H9 (cell line): ENCODE results near the gene ASCC1. TPM values are rescaled to one million over a fixed set of nuclear protein-coding genes. Genes with fewer than 3 reads are reported as not detected.

Source experiments
- DNase-seq: peaks from one replicate; pipeline ENCODE4 v3.0.0-alpha.2; 2017
- H2AFZ ChIP-seq: one replicate; pipeline ENCODE4 v1.6.1; 2013; ENCODE audit warnings: mild to moderate bottlenecking, low read length, control low read depth, moderate library complexity
- H2AK5ac ChIP-seq: 2 replicates; pipeline ENCODE4 v1.6.1; 2013; ENCODE audit warnings: low read length, control low read depth, mixed read lengths; ENCODE audit not compliant: insufficient read length
- H2BK120ac ChIP-seq: one replicate; pipeline ENCODE4 v1.6.1; 2013; ENCODE audit warnings: low read depth, mild to moderate bottlenecking, low read length, control low read depth, inconsistent platforms; ENCODE audit not compliant: poor library complexity, severe bottlenecking
- H2BK12ac ChIP-seq: 2 replicates; pipeline ENCODE4 v1.6.1; 2013; ENCODE audit warnings: low read length, control low read depth, mixed read lengths, low read depth; ENCODE audit not compliant: insufficient read length
- H2BK15ac ChIP-seq: 2 replicates; pipeline ENCODE4 v1.6.1; 2013; ENCODE audit warnings: low read depth, low read length, control low read depth
- H2BK20ac ChIP-seq: one replicate; pipeline ENCODE4 v1.6.1; 2013; ENCODE audit warnings: low read depth, mild to moderate bottlenecking, low read length, control low read depth, inconsistent platforms; ENCODE audit not compliant: poor library complexity, severe bottlenecking
- H2BK5ac ChIP-seq: 2 replicates; pipeline ENCODE4 v1.6.1; 2013; ENCODE audit warnings: low read length, control low read depth, mixed read lengths; ENCODE audit not compliant: insufficient read length
- H3K14ac ChIP-seq: 2 replicates; pipeline ENCODE4 v1.6.1; 2013; ENCODE audit warnings: low read length, control low read depth; ENCODE audit not compliant: insufficient read depth
- H3K18ac ChIP-seq: 2 replicates; pipeline ENCODE4 v1.6.1; 2013; ENCODE audit warnings: low read depth, mild to moderate bottlenecking, mixed read lengths, low read length, control low read depth; ENCODE audit not compliant: insufficient read length
- H3K23ac ChIP-seq: 2 replicates; pipeline ENCODE4 v1.6.1; 2013; ENCODE audit warnings: low read length, control low read depth, mixed read lengths, low read depth; ENCODE audit not compliant: insufficient read length
- H3K23me2 ChIP-seq: 2 replicates; pipeline ENCODE4 v1.6.1; 2013; ENCODE audit warnings: low read depth, mild to moderate bottlenecking, mixed read lengths, low read length, control low read depth; ENCODE audit not compliant: insufficient read length, poor library complexity, severe bottlenecking
- H3K27ac ChIP-seq: 2 replicates; pipeline ENCODE4 v1.5.1; 2013; ENCODE audit warnings: low read length, control low read depth, mixed read lengths, low read depth; ENCODE audit not compliant: insufficient read length
- H3K27me3 ChIP-seq: 2 replicates; pipeline ENCODE4 v1.6.1; 2013; ENCODE audit warnings: low read length, control low read depth, inconsistent platforms; ENCODE audit not compliant: insufficient read depth
- H3K4ac ChIP-seq: 2 replicates; pipeline ENCODE4 v1.6.1; 2013; ENCODE audit warnings: low read depth, mild to moderate bottlenecking, control low read depth, inconsistent platforms, low read length, moderate library complexity
- H3K4me1 ChIP-seq: 2 replicates; pipeline ENCODE4 v1.6.1; 2013; ENCODE audit warnings: low read length, control low read depth, inconsistent platforms; ENCODE audit not compliant: insufficient read depth
- H3K4me2 ChIP-seq: 2 replicates; pipeline ENCODE4 v1.6.1; 2013; ENCODE audit warnings: low read length, control low read depth, mixed read lengths; ENCODE audit not compliant: insufficient read length, insufficient read depth
- H3K56ac ChIP-seq: 2 replicates; pipeline ENCODE4 v1.6.1; 2013; ENCODE audit warnings: low read depth, mild to moderate bottlenecking, mixed read lengths, low read length, control low read depth; ENCODE audit not compliant: insufficient read length
- H3K79me1 ChIP-seq: 2 replicates; pipeline ENCODE4 v1.6.1; 2013; ENCODE audit warnings: low read depth, mild to moderate bottlenecking, moderate library complexity, low read length, control low read depth, inconsistent platforms; ENCODE audit not compliant: insufficient read depth, poor library complexity, severe bottlenecking
- H3K79me2 ChIP-seq: 2 replicates; pipeline ENCODE4 v1.6.1; 2013; ENCODE audit warnings: low read length, control low read depth, inconsistent platforms; ENCODE audit not compliant: insufficient read depth
- H3K9ac ChIP-seq: 2 replicates; pipeline ENCODE4 v1.6.1; 2013; ENCODE audit warnings: low read length, control low read depth, mixed read lengths; ENCODE audit not compliant: insufficient read length; ENCODE audit errors: extremely low read depth
- H3K9me3 ChIP-seq: one replicate; pipeline ENCODE4 v1.6.1; 2013; ENCODE audit warnings: low read depth, low read length, inconsistent platforms; ENCODE audit not compliant: control insufficient read depth
- H3T11ph ChIP-seq: one replicate; pipeline ENCODE4 v1.6.1; 2013; ENCODE audit warnings: mild to moderate bottlenecking, low read length, control low read depth, inconsistent platforms
- H4K20me1 ChIP-seq: one replicate; pipeline ENCODE4 v1.6.1; 2013; ENCODE audit not compliant: control insufficient read depth, insufficient read length, insufficient read depth
- H4K5ac ChIP-seq: 2 replicates; pipeline ENCODE4 v1.6.1; 2013; ENCODE audit warnings: low read depth, mild to moderate bottlenecking, mixed read lengths, low read length, control low read depth; ENCODE audit not compliant: insufficient read length
- H4K8ac ChIP-seq: replicated peaks from 2 replicates; pipeline ENCODE4 v1.6.1; 2013; ENCODE audit warnings: low read length, control low read depth, mixed read lengths, low read depth; ENCODE audit not compliant: insufficient read length
- H4K91ac ChIP-seq: 2 replicates; pipeline ENCODE4 v1.6.1; 2013; ENCODE audit warnings: low read depth, mild to moderate bottlenecking, moderate library complexity, mixed read lengths, low read length, control low read depth; ENCODE audit not compliant: insufficient read length
- H3K27ac Mint-ChIP-seq, 3 experiments: 2 replicates in 2 of 3; 3 replicates in 1 of 3; pipeline ENCODE4 v1.8.0; 2020 to 2021; ENCODE audit warnings: mixed read lengths in 3 of 3, mild to moderate bottlenecking in 1 of 3, moderate library complexity in 1 of 3
- H3K27me3 Mint-ChIP-seq: 2 replicates; pipeline ENCODE4 v1.8.0; 2021; ENCODE audit warnings: low read depth, mild to moderate bottlenecking, moderate library complexity, mixed read lengths
- H3K36me3 Mint-ChIP-seq, 3 experiments: 2 replicates in 2 of 3; 3 replicates in 1 of 3; pipeline ENCODE4 v1.8.0; 2020 to 2021; ENCODE audit warnings: low read depth in 3 of 3, mixed read lengths in 3 of 3; ENCODE audit not compliant: insufficient read depth in 1 of 3
- H3K4me1 Mint-ChIP-seq, 2 experiments: 2 replicates each; pipeline ENCODE4 v1.8.0; 2020; ENCODE audit warnings: mixed read lengths in 2 of 2
- H3K4me3 Mint-ChIP-seq, 2 experiments: 2 replicates in 1 of 2; 3 replicates in 1 of 2; pipeline ENCODE4 v1.8.0; 2020 to 2021; ENCODE audit warnings: mild to moderate bottlenecking in 2 of 2, mixed read lengths in 2 of 2, moderate library complexity in 1 of 2
- H3K9me3 Mint-ChIP-seq, 2 experiments: 2 replicates in 1 of 2; 3 replicates in 1 of 2; pipeline ENCODE4 v1.8.0; 2020; ENCODE audit warnings: mild to moderate bottlenecking in 2 of 2, mixed read lengths in 2 of 2, moderate library complexity in 1 of 2
- CTCF ChIP-seq: fragments of 200-600 bp; sonication (generic); conservative IDR thresholded peaks from 3 replicates; pipeline ENCODE4 v1.8.0; 2021; ENCODE audit warnings: antibody characterized with exemption, mild to moderate bottlenecking
- WGBS: extraction: QIAGEN DNeasy Blood & Tissue Kit; methylation state at CpG from one replicate; pipeline ENCODE4 v1.1.7; 2013; ENCODE audit warnings: missing lambda C conversion rate, low lambda C conversion rate, mixed read lengths; ENCODE audit not compliant: insufficient read length; ENCODE audit errors: extremely low coverage; 5-methylcytosine and 5-hydroxymethylcytosine counted together
- total RNA-seq: library from RNA; stranded (reverse); gene quantifications from 2 replicates; pipeline ENCODE4 v1.2.1, GENCODE V29; 2021

ASCC1 gene
- total RNA-seq, 1 experiment from 2014 or later, result 41.2 TPM

GRCh38 chr10:72206511-72207229 lies 9.4 kb downstream of the ASCC1 start:
- Histone ChIP-seq H3K56ac (no peak overlapping the region), H4K8ac (no peak overlapping the region), H2BK20ac (no peak overlapping the region), H3T11ph (no peak overlapping the region), H3K4ac (no peak overlapping the region), H2BK5ac (no peak overlapping the region), H2BK15ac (no peak overlapping the region), H4K5ac (no peak overlapping the region), H3K9ac (no peak overlapping the region), H3K27ac (no peak overlapping the region), H2BK120ac (no peak overlapping the region), H4K91ac (no peak overlapping the region), H3K23ac (no peak overlapping the region), H3K27me3 (no peaks in the 10 kb centered on the region), H3K23me2 (no peaks in the 10 kb centered on the region), H2AFZ (no peak overlapping the region), H3K9me3 (no peaks in the 10 kb centered on the region), H2BK12ac (no peak overlapping the region), H3K79me1 (no peaks in the 10 kb centered on the region), H3K4me2 (no peak overlapping the region), H2AK5ac (no peak overlapping the region), H3K18ac (no peak overlapping the region), H3K4me1 (no peaks in the 10 kb centered on the region), H3K79me2 (no peaks in the 10 kb centered on the region), H4K20me1 (no peaks in the 10 kb centered on the region), H3K14ac (no peak overlapping the region)
- Mint-ChIP-seq H3K9me3 (no peaks in the 10 kb centered on the region), H3K4me3 (no peak overlapping the region), H3K27ac (no peak overlapping the region), H3K36me3 (peaks cover 3 to 42% (median 30%) of the 10 kb centered on the region in 3 experiments; a peak in 6 of 7 replicates), H3K4me1 (no peaks in the 10 kb centered on the region), H3K27me3 (no peaks in the 10 kb centered on the region)
- no peak for DNase-seq
- WGBS, result no CpG with 5 or more reads among the region's 7 CpGs
- TF ChIP-seq CTCF, result no peak
